A673 (cell line): ENCODE measurements around the gene PALLD. TPM values are rescaled to one million over a fixed set of nuclear protein-coding genes. Genes with fewer than 3 reads are reported as not detected.

Experiments
- BruUV-seq: library from RNA; stranded (reverse); fragments of 400-500 nt; replicated peaks from 2 replicates; lab custom pipeline; 2021; lab: Mats Ljungman, UMichigan
- CTCF ChIA-PET: fragments of 300-600 bp; sonication (Branson Sonifier 250); formaldehyde crosslinking; loops from one replicate; lab custom pipeline; 2022; ENCODE audit warnings: antibody characterized with exemption; lab: Charles Lee
- POLR2A ChIA-PET: fragments of 300-600 bp; sonication (Branson Sonifier 250); formaldehyde crosslinking; loops from one replicate; lab custom pipeline; 2022; ENCODE audit warnings: antibody characterized with exemption; ENCODE audit not compliant: low non-redundant PET; lab: Charles Lee
- DNase-seq: peaks from one replicate; pipeline ENCODE4 v3.0.0-alpha.2; 2015; ENCODE audit warnings: low spot score
- H3K27ac ChIP-seq: fragments of 200-600 bp; sonication (generic); 2 replicates; pipeline ENCODE4 v1.5.1; 2016; ENCODE audit warnings: mixed run types, low read depth, mild to moderate bottlenecking, mixed read lengths, antibody characterized with exemption, low read length; ENCODE audit not compliant: poor library complexity, severe bottlenecking
- H3K27me3 ChIP-seq: fragments of 200-600 bp; sonication (generic); replicated peaks from 2 replicates; pipeline ENCODE4 v1.6.1; 2017; ENCODE audit warnings: mixed run types, low read depth, mild to moderate bottlenecking, mixed read lengths, antibody characterized with exemption, low read length; ENCODE audit not compliant: insufficient read depth, poor library complexity
- H3K36me3 ChIP-seq: fragments of 200-600 bp; sonication (generic); 2 replicates; pipeline ENCODE4 v1.6.1; 2016; ENCODE audit warnings: mixed run types, mild to moderate bottlenecking, mixed read lengths, antibody characterized with exemption, low read length; ENCODE audit not compliant: insufficient read depth, poor library complexity, severe bottlenecking
- H3K4me1 ChIP-seq: fragments of 200-600 bp; sonication (generic); 2 replicates; pipeline ENCODE4 v1.6.1; 2017; ENCODE audit warnings: mixed run types, mild to moderate bottlenecking, mixed read lengths, antibody characterized with exemption, low read length; ENCODE audit not compliant: insufficient read depth, poor library complexity, severe bottlenecking
- H3K4me3 ChIP-seq: fragments of 200-600 bp; sonication (generic); 2 replicates; pipeline ENCODE4 v1.5.1; 2016; ENCODE audit warnings: low read depth, mixed run types, mild to moderate bottlenecking, mixed read lengths, low read length; ENCODE audit not compliant: poor library complexity, severe bottlenecking
- H3K9me3 ChIP-seq: fragments of 200-600 bp; sonication (generic); 2 replicates; pipeline ENCODE4 v1.6.1; 2016; ENCODE audit warnings: mixed run types, low read depth, mild to moderate bottlenecking, mixed read lengths, antibody characterized with exemption, low read length; ENCODE audit not compliant: poor library complexity, severe bottlenecking
- EZH2 ChIP-seq: fragments of 200-600 bp; sonication (generic); IDR thresholded peaks from 2 replicates; pipeline ENCODE4 v1.6.1; 2017; ENCODE audit warnings: borderline replicate concordance, low read depth, mild to moderate bottlenecking, mixed read lengths, antibody characterized with exemption, low read length; ENCODE audit not compliant: poor library complexity, severe bottlenecking
- intact Hi-C: fragments of 100-400 bp; cut with micrococcal nuclease; formaldehyde crosslinking; loops from one replicate; pipeline ENCODE4 v1.10.0; 2022; ENCODE audit not compliant: unreplicated experiment
- total RNA-seq: library from RNA; stranded (reverse); gene quantifications from 2 replicates; pipeline ENCODE4 v1.2.3, GENCODE V29; 2021
- TF ChIP-seq, protein P1 (sequence below): fragments of 300-800, 200-600 bp; sonication (generic); conservative IDR thresholded peaks from 2 replicates; pipeline ENCODE4 v1.5.1; 2017; ENCODE audit warnings: low read depth, mild to moderate bottlenecking, antibody characterized with exemption, low read length, moderate library complexity, mixed read lengths

PALLD gene
- total RNA-seq, 1 experiment from 2014 or later = 44.1 TPM

- no peaks in the 10 kb centered on the region for H3K27me3 ChIP-seq
- H3K27ac ChIP-seq = peak overlapping the region; percentile 29
- POLR2A ChIA-PET = no interaction called here
- TF ChIP-seq, protein P1, sequence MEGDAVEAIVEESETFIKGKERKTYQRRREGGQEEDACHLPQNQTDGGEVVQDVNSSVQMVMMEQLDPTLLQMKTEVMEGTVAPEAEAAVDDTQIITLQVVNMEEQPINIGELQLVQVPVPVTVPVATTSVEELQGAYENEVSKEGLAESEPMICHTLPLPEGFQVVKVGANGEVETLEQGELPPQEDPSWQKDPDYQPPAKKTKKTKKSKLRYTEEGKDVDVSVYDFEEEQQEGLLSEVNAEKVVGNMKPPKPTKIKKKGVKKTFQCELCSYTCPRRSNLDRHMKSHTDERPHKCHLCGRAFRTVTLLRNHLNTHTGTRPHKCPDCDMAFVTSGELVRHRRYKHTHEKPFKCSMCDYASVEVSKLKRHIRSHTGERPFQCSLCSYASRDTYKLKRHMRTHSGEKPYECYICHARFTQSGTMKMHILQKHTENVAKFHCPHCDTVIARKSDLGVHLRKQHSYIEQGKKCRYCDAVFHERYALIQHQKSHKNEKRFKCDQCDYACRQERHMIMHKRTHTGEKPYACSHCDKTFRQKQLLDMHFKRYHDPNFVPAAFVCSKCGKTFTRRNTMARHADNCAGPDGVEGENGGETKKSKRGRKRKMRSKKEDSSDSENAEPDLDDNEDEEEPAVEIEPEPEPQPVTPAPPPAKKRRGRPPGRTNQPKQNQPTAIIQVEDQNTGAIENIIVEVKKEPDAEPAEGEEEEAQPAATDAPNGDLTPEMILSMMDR = no peak
- no peak for TF ChIP-seq EZH2
- DNase-seq = no peak
- H3K36me3 ChIP-seq = no peaks in the 10 kb centered on the region
- intact Hi-C loops = loop anchor here (5.0 to 10.0 kb wide), 4 partner anchors 198 to 772 kb away; no protein-coding TSS in a partner anchor
- H3K9me3 ChIP-seq = no peaks in the 10 kb centered on the region
- CTCF ChIA-PET = no interaction called here
- peaks cover 23% of the 10 kb centered on the region for H3K4me1 ChIP-seq
- H3K4me3 ChIP-seq = no peak overlapping the region
- no TSS peak for BruUV-seq
These were observed 215.6 kb downstream of the PALLD start for GRCh38 chr4:168712316-168712890.

- DNase-seq = no peak
- Histone ChIP-seq H3K4me1 (peaks cover 23% of the 10 kb centered on the region), H3K36me3 (no peaks in the 10 kb centered on the region), H3K27me3 (no peaks in the 10 kb centered on the region), H3K27ac (no peak overlapping the region), H3K9me3 (no peaks in the 10 kb centered on the region), H3K4me3 (no peak overlapping the region)
- intact Hi-C loops = loop anchor here (5.0 to 10.0 kb wide), 4 partner anchors 198 to 772 kb away; no protein-coding TSS in a partner anchor
- ChIA-PET POLR2A (no interaction called here), CTCF (no interaction called here)
- BruUV-seq = no TSS peak
- TF ChIP-seq EZH2 = no peak
- TF ChIP-seq, protein P1 = no peak
These were observed 216.4 kb downstream of the PALLD start for GRCh38 chr4:168713253-168713652.

- Histone ChIP-seq H3K27me3 (no peaks in the 10 kb centered on the region), H3K4me3 (no peak overlapping the region), H3K27ac (no peak overlapping the region), H3K4me1 (peaks cover 18% of the 10 kb centered on the region), H3K36me3 (no peaks in the 10 kb centered on the region), H3K9me3 (no peaks in the 10 kb centered on the region)
- ChIA-PET POLR2A (no interaction called here), CTCF (no interaction called here)
- intact Hi-C loops = loop anchor here (10.0 kb wide), 3 partner anchors 201 to 769 kb away; no protein-coding TSS in a partner anchor
- BruUV-seq = no TSS peak
- TF ChIP-seq, protein P1 = no peak
- TF ChIP-seq EZH2 = no peak
- no peak for DNase-seq
These were observed 219.0 kb downstream of the PALLD start for GRCh38 chr4:168715896-168716295.
